H9 (cell line): Measurements from ENCODE around the gene IGF2R. TPM values are rescaled to one million over a fixed set of nuclear protein-coding genes. Genes with fewer than 3 reads are reported as not detected.
A peak's percentile ranks its signal among the peaks of the same experiment; 100 is the strongest.

Experiments used
- DNase-seq: peaks from one replicate; pipeline ENCODE4 v3.0.0-alpha.2; 2017
- H2AFZ ChIP-seq: one replicate; pipeline ENCODE4 v1.6.1; 2013; ENCODE audit warnings: mild to moderate bottlenecking, low read length, control low read depth, moderate library complexity
- H2AK5ac ChIP-seq: 2 replicates; pipeline ENCODE4 v1.6.1; 2013; ENCODE audit warnings: low read length, control low read depth, mixed read lengths; ENCODE audit not compliant: insufficient read length
- H2BK120ac ChIP-seq: one replicate; pipeline ENCODE4 v1.6.1; 2013; ENCODE audit warnings: low read depth, mild to moderate bottlenecking, low read length, control low read depth, inconsistent platforms; ENCODE audit not compliant: poor library complexity, severe bottlenecking
- H2BK12ac ChIP-seq: 2 replicates; pipeline ENCODE4 v1.6.1; 2013; ENCODE audit warnings: low read length, control low read depth, mixed read lengths, low read depth; ENCODE audit not compliant: insufficient read length
- H2BK15ac ChIP-seq: 2 replicates; pipeline ENCODE4 v1.6.1; 2013; ENCODE audit warnings: low read depth, low read length, control low read depth
- H2BK20ac ChIP-seq: one replicate; pipeline ENCODE4 v1.6.1; 2013; ENCODE audit warnings: low read depth, mild to moderate bottlenecking, low read length, control low read depth, inconsistent platforms; ENCODE audit not compliant: poor library complexity, severe bottlenecking
- H2BK5ac ChIP-seq: 2 replicates; pipeline ENCODE4 v1.6.1; 2013; ENCODE audit warnings: low read length, control low read depth, mixed read lengths; ENCODE audit not compliant: insufficient read length
- H3K14ac ChIP-seq: 2 replicates; pipeline ENCODE4 v1.6.1; 2013; ENCODE audit warnings: low read length, control low read depth; ENCODE audit not compliant: insufficient read depth
- H3K18ac ChIP-seq: 2 replicates; pipeline ENCODE4 v1.6.1; 2013; ENCODE audit warnings: low read depth, mild to moderate bottlenecking, mixed read lengths, low read length, control low read depth; ENCODE audit not compliant: insufficient read length
- H3K23ac ChIP-seq: 2 replicates; pipeline ENCODE4 v1.6.1; 2013; ENCODE audit warnings: low read length, control low read depth, mixed read lengths, low read depth; ENCODE audit not compliant: insufficient read length
- H3K23me2 ChIP-seq: 2 replicates; pipeline ENCODE4 v1.6.1; 2013; ENCODE audit warnings: low read depth, mild to moderate bottlenecking, mixed read lengths, low read length, control low read depth; ENCODE audit not compliant: insufficient read length, poor library complexity, severe bottlenecking
- H3K27ac ChIP-seq: 2 replicates; pipeline ENCODE4 v1.5.1; 2013; ENCODE audit warnings: low read length, control low read depth, mixed read lengths, low read depth; ENCODE audit not compliant: insufficient read length
- H3K27me3 ChIP-seq: 2 replicates; pipeline ENCODE4 v1.6.1; 2013; ENCODE audit warnings: low read length, control low read depth, inconsistent platforms; ENCODE audit not compliant: insufficient read depth
- H3K4ac ChIP-seq: 2 replicates; pipeline ENCODE4 v1.6.1; 2013; ENCODE audit warnings: low read depth, mild to moderate bottlenecking, control low read depth, inconsistent platforms, low read length, moderate library complexity
- H3K4me1 ChIP-seq: 2 replicates; pipeline ENCODE4 v1.6.1; 2013; ENCODE audit warnings: low read length, control low read depth, inconsistent platforms; ENCODE audit not compliant: insufficient read depth
- H3K4me2 ChIP-seq: 2 replicates; pipeline ENCODE4 v1.6.1; 2013; ENCODE audit warnings: low read length, control low read depth, mixed read lengths; ENCODE audit not compliant: insufficient read length, insufficient read depth
- H3K56ac ChIP-seq: 2 replicates; pipeline ENCODE4 v1.6.1; 2013; ENCODE audit warnings: low read depth, mild to moderate bottlenecking, mixed read lengths, low read length, control low read depth; ENCODE audit not compliant: insufficient read length
- H3K79me1 ChIP-seq: 2 replicates; pipeline ENCODE4 v1.6.1; 2013; ENCODE audit warnings: low read depth, mild to moderate bottlenecking, moderate library complexity, low read length, control low read depth, inconsistent platforms; ENCODE audit not compliant: insufficient read depth, poor library complexity, severe bottlenecking
- H3K79me2 ChIP-seq: 2 replicates; pipeline ENCODE4 v1.6.1; 2013; ENCODE audit warnings: low read length, control low read depth, inconsistent platforms; ENCODE audit not compliant: insufficient read depth
- H3K9ac ChIP-seq: 2 replicates; pipeline ENCODE4 v1.6.1; 2013; ENCODE audit warnings: low read length, control low read depth, mixed read lengths; ENCODE audit not compliant: insufficient read length; ENCODE audit errors: extremely low read depth
- H3K9me3 ChIP-seq: one replicate; pipeline ENCODE4 v1.6.1; 2013; ENCODE audit warnings: low read depth, low read length, inconsistent platforms; ENCODE audit not compliant: control insufficient read depth
- H3T11ph ChIP-seq: one replicate; pipeline ENCODE4 v1.6.1; 2013; ENCODE audit warnings: mild to moderate bottlenecking, low read length, control low read depth, inconsistent platforms
- H4K20me1 ChIP-seq: one replicate; pipeline ENCODE4 v1.6.1; 2013; ENCODE audit not compliant: control insufficient read depth, insufficient read length, insufficient read depth
- H4K5ac ChIP-seq: 2 replicates; pipeline ENCODE4 v1.6.1; 2013; ENCODE audit warnings: low read depth, mild to moderate bottlenecking, mixed read lengths, low read length, control low read depth; ENCODE audit not compliant: insufficient read length
- H4K8ac ChIP-seq: replicated peaks from 2 replicates; pipeline ENCODE4 v1.6.1; 2013; ENCODE audit warnings: low read length, control low read depth, mixed read lengths, low read depth; ENCODE audit not compliant: insufficient read length
- H4K91ac ChIP-seq: 2 replicates; pipeline ENCODE4 v1.6.1; 2013; ENCODE audit warnings: low read depth, mild to moderate bottlenecking, moderate library complexity, mixed read lengths, low read length, control low read depth; ENCODE audit not compliant: insufficient read length
- H3K27ac Mint-ChIP-seq, 3 experiments: 2 replicates in 2 of 3; 3 replicates in 1 of 3; pipeline ENCODE4 v1.8.0; 2020 to 2021; ENCODE audit warnings: mixed read lengths in 3 of 3, mild to moderate bottlenecking in 1 of 3, moderate library complexity in 1 of 3
- H3K27me3 Mint-ChIP-seq: 2 replicates; pipeline ENCODE4 v1.8.0; 2021; ENCODE audit warnings: low read depth, mild to moderate bottlenecking, moderate library complexity, mixed read lengths
- H3K36me3 Mint-ChIP-seq, 3 experiments: 2 replicates in 2 of 3; 3 replicates in 1 of 3; pipeline ENCODE4 v1.8.0; 2020 to 2021; ENCODE audit warnings: low read depth in 3 of 3, mixed read lengths in 3 of 3; ENCODE audit not compliant: insufficient read depth in 1 of 3
- H3K4me1 Mint-ChIP-seq, 2 experiments: 2 replicates each; pipeline ENCODE4 v1.8.0; 2020; ENCODE audit warnings: mixed read lengths in 2 of 2
- H3K4me3 Mint-ChIP-seq, 2 experiments: 2 replicates in 1 of 2; 3 replicates in 1 of 2; pipeline ENCODE4 v1.8.0; 2020 to 2021; ENCODE audit warnings: mild to moderate bottlenecking in 2 of 2, mixed read lengths in 2 of 2, moderate library complexity in 1 of 2
- H3K9me3 Mint-ChIP-seq, 2 experiments: 2 replicates in 1 of 2; 3 replicates in 1 of 2; pipeline ENCODE4 v1.8.0; 2020; ENCODE audit warnings: mild to moderate bottlenecking in 2 of 2, mixed read lengths in 2 of 2, moderate library complexity in 1 of 2
- CTCF ChIP-seq: fragments of 200-600 bp; sonication (generic); conservative IDR thresholded peaks from 3 replicates; pipeline ENCODE4 v1.8.0; 2021; ENCODE audit warnings: antibody characterized with exemption, mild to moderate bottlenecking
- WGBS: extraction: QIAGEN DNeasy Blood & Tissue Kit; methylation state at CpG from one replicate; pipeline ENCODE4 v1.1.7; 2013; ENCODE audit warnings: missing lambda C conversion rate, low lambda C conversion rate, mixed read lengths; ENCODE audit not compliant: insufficient read length; ENCODE audit errors: extremely low coverage; 5-methylcytosine and 5-hydroxymethylcytosine counted together
- total RNA-seq: library from RNA; stranded (reverse); gene quantifications from 2 replicates; pipeline ENCODE4 v1.2.1, GENCODE V29; 2021

The IGF2R gene
- total RNA-seq, 1 experiment from 2014 or later = 66.7 TPM

GRCh38 chr6:160041608-160042007 lies 72.7 kb downstream of the IGF2R start:
- Mint-ChIP-seq H3K27me3 (no peaks in the 10 kb centered on the region), H3K4me3 (no peak overlapping the region), H3K9me3 (no peaks in the 10 kb centered on the region), H3K36me3 (peaks cover 35 to 64% (median 56%) of the 10 kb centered on the region in 3 experiments; a peak in 6 of 7 replicates), H3K4me1 (no peaks in the 10 kb centered on the region), H3K27ac (no peak overlapping the region)
- Histone ChIP-seq H2BK20ac (no peak overlapping the region), H4K8ac (no peak overlapping the region), H3K9me3 (no peaks in the 10 kb centered on the region), H3K14ac (no peak overlapping the region), H3K27me3 (no peaks in the 10 kb centered on the region; the same call in 1 of the 2 replicates), H3K9ac (no peak overlapping the region), H3K4ac (no peak overlapping the region), H3K27ac (no peak overlapping the region), H2BK120ac (no peak overlapping the region), H3K4me2 (no peak overlapping the region), H4K20me1 (no peaks in the 10 kb centered on the region), H2BK15ac (no peak overlapping the region), H3K23ac (no peak overlapping the region), H3K18ac (no peak overlapping the region), H2AFZ (no peak overlapping the region), H3K79me2 (no peaks in the 10 kb centered on the region), H4K91ac (no peak overlapping the region), H2BK12ac (no peak overlapping the region), H3K79me1 (no peaks in the 10 kb centered on the region), H3K56ac (no peak overlapping the region), H3T11ph (no peak overlapping the region), H2AK5ac (no peak overlapping the region), H3K23me2 (no peaks in the 10 kb centered on the region), H3K4me1 (no peaks in the 10 kb centered on the region), H4K5ac (no peak overlapping the region), H2BK5ac (no peak overlapping the region)
- 0 out of 3 replicates have a peak, but pooled peaks have one; percentile 10 for TF ChIP-seq CTCF
- no peak for DNase-seq
- WGBS = no CpG with 5 or more reads among the region's 6 CpGs
